Left ventricle myocardium inferior (tissue), 1 donor: ENCODE data around the gene EXOC4. TPM values are rescaled to one million over a fixed set of nuclear protein-coding genes. Genes with fewer than 3 reads are reported as not detected.

Experiments
- DNase-seq: peaks from one replicate; pipeline ENCODE4 v3.0.0-alpha.2; 2020
- H3K27ac ChIP-seq: fragments of 200-600 bp; replicated peaks from 2 replicates; pipeline ENCODE4 v1.8.0; 2021
- H3K27me3 ChIP-seq: fragments of 200-600 bp; 2 replicates; pipeline ENCODE4 v1.8.0; 2021; ENCODE audit warnings: low read depth
- H3K36me3 ChIP-seq: fragments of 200-600 bp; 2 replicates; pipeline ENCODE4 v1.8.0; 2021
- H3K4me1 ChIP-seq: fragments of 200-600 bp; 2 replicates; pipeline ENCODE4 v1.8.0; 2021
- H3K4me3 ChIP-seq: fragments of 200-600 bp; 2 replicates; pipeline ENCODE4 v1.8.0; 2021; ENCODE audit warnings: mild to moderate bottlenecking, moderate library complexity
- H3K9me3 ChIP-seq: fragments of 200-600 bp; replicated peaks from 2 replicates; pipeline ENCODE4 v1.8.0; 2021
- intact Hi-C: fragments of 100-400 bp; cut with micrococcal nuclease; formaldehyde crosslinking; loops from one replicate; pipeline ENCODE4 v1.11.0; 2022
- total RNA-seq: library from RNA; stranded (reverse); fragmentation: NEBNext Ultra II Directional; extraction: Animal tissue kit (Norgen Biotek cat#: 25700); gene quantifications from one replicate; pipeline ENCODE4 v1.2.1, GENCODE V29; 2021
- TF ChIP-seq, protein P1 (sequence below): fragments of 200-600 bp; IDR thresholded peaks from 2 replicates; pipeline ENCODE4 v1.8.0; 2021; ENCODE audit warnings: antibody characterized with exemption, mild to moderate bottlenecking, borderline replicate concordance
- donor health status: DM: no; HTN: yes; CAD: no; lungs with severe emphysema.

The EXOC4 gene
- total RNA-seq, 1 donor from 2014 or later: 33.8 TPM

DNA sequence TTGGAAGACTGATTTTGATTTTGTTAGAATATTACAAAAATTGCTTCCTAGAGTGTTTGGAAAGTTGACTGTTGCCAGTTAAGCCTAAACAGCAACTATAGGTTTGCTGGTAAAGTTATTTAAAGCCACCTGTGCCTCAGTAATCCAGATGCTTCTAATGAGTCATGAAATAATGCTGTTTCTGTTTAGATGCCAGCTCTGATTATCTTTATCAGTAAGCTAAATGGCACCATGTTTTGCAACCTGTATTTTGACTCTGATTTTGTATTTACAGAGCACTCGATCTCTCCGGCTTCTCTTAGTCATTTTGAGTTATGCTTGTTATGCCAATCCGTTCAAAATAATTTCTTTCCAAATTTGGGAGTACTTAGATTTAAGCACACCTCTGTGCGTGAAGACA, 366.1 kb downstream of the EXOC4 start:
- no peak overlapping the region for H3K27ac ChIP-seq
- TF ChIP-seq, protein P1, sequence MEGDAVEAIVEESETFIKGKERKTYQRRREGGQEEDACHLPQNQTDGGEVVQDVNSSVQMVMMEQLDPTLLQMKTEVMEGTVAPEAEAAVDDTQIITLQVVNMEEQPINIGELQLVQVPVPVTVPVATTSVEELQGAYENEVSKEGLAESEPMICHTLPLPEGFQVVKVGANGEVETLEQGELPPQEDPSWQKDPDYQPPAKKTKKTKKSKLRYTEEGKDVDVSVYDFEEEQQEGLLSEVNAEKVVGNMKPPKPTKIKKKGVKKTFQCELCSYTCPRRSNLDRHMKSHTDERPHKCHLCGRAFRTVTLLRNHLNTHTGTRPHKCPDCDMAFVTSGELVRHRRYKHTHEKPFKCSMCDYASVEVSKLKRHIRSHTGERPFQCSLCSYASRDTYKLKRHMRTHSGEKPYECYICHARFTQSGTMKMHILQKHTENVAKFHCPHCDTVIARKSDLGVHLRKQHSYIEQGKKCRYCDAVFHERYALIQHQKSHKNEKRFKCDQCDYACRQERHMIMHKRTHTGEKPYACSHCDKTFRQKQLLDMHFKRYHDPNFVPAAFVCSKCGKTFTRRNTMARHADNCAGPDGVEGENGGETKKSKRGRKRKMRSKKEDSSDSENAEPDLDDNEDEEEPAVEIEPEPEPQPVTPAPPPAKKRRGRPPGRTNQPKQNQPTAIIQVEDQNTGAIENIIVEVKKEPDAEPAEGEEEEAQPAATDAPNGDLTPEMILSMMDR: no peak
- no peaks in the 10 kb centered on the region for H3K9me3 ChIP-seq
- no peaks in the 10 kb centered on the region for H3K4me1 ChIP-seq
- H3K4me3 ChIP-seq: no peak overlapping the region
- no peaks in the 10 kb centered on the region for H3K36me3 ChIP-seq
- no peak for DNase-seq
- intact Hi-C loops: no loop called here
- no peaks in the 10 kb centered on the region for H3K27me3 ChIP-seq

DNA sequence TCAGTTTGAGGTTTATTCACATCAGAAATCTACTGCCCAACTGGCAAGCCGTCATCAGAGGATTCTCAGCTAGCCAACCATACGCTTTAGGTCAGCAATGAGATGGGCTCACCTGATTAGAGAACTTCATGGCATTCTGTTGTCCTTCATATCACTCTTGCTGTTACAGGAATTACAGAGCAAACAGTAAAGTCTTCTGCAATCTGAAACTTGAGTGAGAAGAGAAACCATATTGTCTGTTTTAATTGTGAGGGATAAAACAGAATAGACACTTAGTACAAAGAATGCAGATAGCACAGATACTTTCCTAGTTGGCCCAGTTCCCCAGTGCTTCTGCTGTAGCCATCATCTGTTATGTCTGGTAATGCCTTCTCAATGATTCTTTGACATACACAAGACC, 366.6 kb downstream of the EXOC4 start:
- no peak for DNase-seq
- Histone ChIP-seq H3K9me3 (no peaks in the 10 kb centered on the region), H3K36me3 (no peaks in the 10 kb centered on the region), H3K27ac (no peak overlapping the region), H3K27me3 (no peaks in the 10 kb centered on the region), H3K4me3 (no peak overlapping the region), H3K4me1 (no peaks in the 10 kb centered on the region)
- TF ChIP-seq, protein P1: no peak
- intact Hi-C loops: no loop called here

DNA sequence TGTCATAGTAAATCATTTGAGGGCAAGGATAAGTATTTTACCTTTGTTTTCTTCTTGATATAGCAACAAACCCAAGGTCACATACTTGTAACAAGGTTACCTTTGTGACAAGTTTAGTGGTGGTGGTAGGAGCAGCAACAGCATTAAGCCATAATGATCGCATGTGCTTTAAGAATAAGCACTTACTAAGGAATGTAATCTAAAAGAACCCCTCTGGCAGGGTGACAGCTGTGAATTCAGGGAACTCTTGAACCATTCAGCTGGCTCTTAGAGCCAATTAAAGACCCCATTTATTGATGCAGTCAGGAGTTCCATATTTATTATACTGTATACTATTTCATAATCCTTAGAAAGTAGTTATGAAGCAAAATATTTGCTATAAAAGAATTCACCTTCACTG, 370.8 kb downstream of the EXOC4 start:
- intact Hi-C loops: no loop called here
- no peaks in the 10 kb centered on the region for H3K36me3 ChIP-seq
- H3K4me1 ChIP-seq: no peaks in the 10 kb centered on the region
- TF ChIP-seq, protein P1: no peak
- no peak overlapping the region for H3K27ac ChIP-seq
- H3K27me3 ChIP-seq: no peaks in the 10 kb centered on the region
- no peak for DNase-seq
- H3K9me3 ChIP-seq: no peaks in the 10 kb centered on the region
- H3K4me3 ChIP-seq: no peak overlapping the region

DNA sequence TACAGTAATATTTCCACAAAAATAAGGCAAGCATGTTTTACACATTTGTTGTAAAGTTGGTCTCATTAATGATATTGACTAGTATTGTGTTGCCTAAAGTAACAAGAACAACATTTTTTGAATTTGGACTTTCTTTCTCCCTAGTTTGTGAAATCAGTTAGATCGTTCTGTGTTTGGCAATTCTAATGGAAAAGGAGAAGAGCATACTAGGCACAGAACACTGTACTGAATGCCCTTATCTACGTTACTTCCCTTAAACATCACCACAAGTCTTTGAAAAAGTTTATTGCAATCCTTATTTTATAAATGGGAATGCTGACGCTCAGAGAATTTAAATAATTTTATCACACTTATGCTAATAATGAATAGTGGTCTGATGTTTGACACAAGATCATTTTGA, 372.2 kb downstream of the EXOC4 start:
- Histone ChIP-seq H3K4me1 (no peaks in the 10 kb centered on the region), H3K27ac (no peak overlapping the region), H3K36me3 (peaks cover 3% of the 10 kb centered on the region), H3K4me3 (no peak overlapping the region), H3K27me3 (no peaks in the 10 kb centered on the region), H3K9me3 (no peaks in the 10 kb centered on the region)
- intact Hi-C loops: no loop called here
- no peak for DNase-seq
- TF ChIP-seq, protein P1: no peak

DNA sequence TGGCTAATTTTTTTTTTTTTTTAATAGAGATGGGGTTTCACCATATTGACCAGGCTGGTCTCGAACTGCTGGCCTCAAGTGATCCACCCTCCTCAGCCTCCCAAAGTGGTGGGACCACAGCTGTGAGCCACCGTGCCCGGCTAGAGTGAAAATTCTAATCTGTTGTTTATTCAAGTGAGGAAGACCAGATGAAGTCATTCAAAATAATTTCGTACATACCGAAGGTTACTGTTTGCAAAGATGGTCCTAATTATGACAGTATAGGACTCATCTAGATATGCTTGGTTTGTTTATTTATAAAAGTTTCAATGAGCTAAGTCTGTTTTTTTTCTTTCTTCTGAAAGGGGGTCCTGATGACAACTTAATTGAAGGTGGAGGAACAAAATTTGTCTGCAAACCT, 376.8 kb downstream of the EXOC4 start:
- no peaks in the 10 kb centered on the region for H3K4me1 ChIP-seq
- peaks cover 13% of the 10 kb centered on the region for H3K9me3 ChIP-seq
- no peak for DNase-seq
- peaks cover 17% of the 10 kb centered on the region for H3K36me3 ChIP-seq
- intact Hi-C loops: no loop called here
- H3K27me3 ChIP-seq: no peaks in the 10 kb centered on the region
- TF ChIP-seq, protein P1: no peak
- H3K27ac ChIP-seq: no peak overlapping the region
- no peak overlapping the region for H3K4me3 ChIP-seq

DNA sequence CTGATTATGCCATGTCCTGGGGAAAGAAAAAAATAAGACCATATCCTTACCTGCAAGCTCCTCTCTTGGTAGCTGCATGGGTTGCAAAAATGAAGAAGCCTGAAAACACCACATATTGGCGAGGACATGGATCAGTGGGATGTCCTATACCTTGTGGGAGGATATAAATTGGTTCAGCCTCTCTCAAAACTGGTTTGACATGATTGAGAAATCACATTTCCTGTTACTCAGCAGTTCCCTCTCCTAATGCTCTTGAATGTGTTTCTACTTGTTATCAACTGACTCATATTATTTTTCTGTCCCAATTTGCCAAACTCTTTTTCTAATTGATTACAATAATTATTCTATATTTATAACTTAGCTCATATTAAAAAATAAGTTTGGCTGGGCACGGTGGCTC, 380.2 kb downstream of the EXOC4 start:
- Histone ChIP-seq H3K9me3 (peaks cover 13% of the 10 kb centered on the region), H3K36me3 (peaks cover 17% of the 10 kb centered on the region), H3K4me3 (no peak overlapping the region), H3K27me3 (no peaks in the 10 kb centered on the region), H3K4me1 (no peaks in the 10 kb centered on the region), H3K27ac (no peak overlapping the region)
- no peak for DNase-seq
- intact Hi-C loops: no loop called here
- TF ChIP-seq, protein P1: no peak
